A172 (cell line): ENCODE results near the gene PID1. TPM values are rescaled to one million over a fixed set of nuclear protein-coding genes. Genes with fewer than 3 reads are reported as not detected.

Experiments
- DNase-seq: peaks from one replicate; pipeline ENCODE4 v3.0.0-alpha.2; 2015; ENCODE audit warnings: low spot score
- total RNA-seq: library from RNA; depleted of rRNA; stranded (reverse); fragments of >200 nt; shearing (Covaris generic); gene quantifications from 2 replicates; pipeline ENCODE4 v1.2.3, GENCODE V29; 2014

Gene PID1
- total RNA-seq, 1 experiment from 2014 or later: 8.1 TPM

- no peak for DNase-seq
Observed at GRCh38 chr2:229170171-229170570, 100.9 kb downstream of the PID1 start.

GRCh38 chr2:229169751-229170150 lies 101.3 kb downstream of the PID1 start:
- no peak for DNase-seq

- peak; percentile 59 for DNase-seq
Observed at GRCh38 chr2:229164545-229165249, 106.4 kb downstream of the PID1 start.

GRCh38 chr2:229163893-229164292 lies 107.2 kb downstream of the PID1 start:
- no peak for DNase-seq

GRCh38 chr2:229162015-229162414 lies 109.1 kb downstream of the PID1 start:
- DNase-seq: no peak

GRCh38 chr2:229160984-229161383 lies 110.1 kb downstream of the PID1 start:
- DNase-seq: no peak

- no peak for DNase-seq
Observed at GRCh38 chr2:229160180-229160579, 110.9 kb downstream of the PID1 start.

- no peak for DNase-seq
Observed at GRCh38 chr2:229159405-229159804, 111.7 kb downstream of the PID1 start.

GRCh38 chr2:229154381-229154780 lies 116.7 kb downstream of the PID1 start:
- peak; percentile 91 for DNase-seq

- peak; percentile 70 for DNase-seq
Observed at GRCh38 chr2:229153951-229154350, 117.1 kb downstream of the PID1 start.

- peak; percentile 44 for DNase-seq
Observed at GRCh38 chr2:229153267-229153666, 117.8 kb downstream of the PID1 start.

- no peak for DNase-seq
Observed at GRCh38 chr2:229152674-229153073, 118.4 kb downstream of the PID1 start.

- no peak for DNase-seq
Observed at GRCh38 chr2:229150317-229150716, 120.8 kb downstream of the PID1 start.

- peak; percentile 81 for DNase-seq
Observed at GRCh38 chr2:229141424-229142025, 129.6 kb downstream of the PID1 start.

- no peak for DNase-seq
Observed at GRCh38 chr2:229137639-229138038, 133.4 kb downstream of the PID1 start.

GRCh38 chr2:229137066-229137465 lies 134.0 kb downstream of the PID1 start:
- no peak for DNase-seq

- DNase-seq: peak; percentile 78
Observed at GRCh38 chr2:229133155-229133772, 137.8 kb downstream of the PID1 start.

GRCh38 chr2:229132236-229132635 lies 138.9 kb downstream of the PID1 start:
- no peak for DNase-seq

GRCh38 chr2:229130522-229130921 lies 140.6 kb downstream of the PID1 start:
- no peak for DNase-seq

- DNase-seq: peak; percentile 68
Observed at GRCh38 chr2:229129738-229130371, 141.2 kb downstream of the PID1 start.

GRCh38 chr2:229127471-229127870 lies 143.6 kb downstream of the PID1 start:
- no peak for DNase-seq

- DNase-seq: no peak
Observed at GRCh38 chr2:229126066-229126465, 145.0 kb downstream of the PID1 start.

- DNase-seq: no peak
Observed at GRCh38 chr2:229124136-229124535, 147.0 kb downstream of the PID1 start.
